Lower leg skin (tissue), 4 donors: ENCODE measurements around the gene APEH. TPM values are rescaled to one million over a fixed set of nuclear protein-coding genes. Genes with fewer than 3 reads are reported as not detected.

Source experiments
- DNase-seq, 2 donors: peaks; one replicate each; pipeline ENCODE4 v3.0.0-alpha.2; 2019; ENCODE audit warnings: low spot score in 2 of 2
- H3K4me3 ChIP-seq: fragments of 200-600 bp; sonication (generic); 2 replicates; pipeline ENCODE4 v1.5.1; 2017; ENCODE audit warnings: mild to moderate bottlenecking, low read depth; ENCODE audit not compliant: poor library complexity, severe bottlenecking
- POLR2A ChIP-seq, 2 donors: fragments of 450-650 bp; IDR thresholded peaks; one replicate each; pipeline ENCODE4 v1.6.1; 2016 to 2017; ENCODE audit warnings: antibody characterized with exemption in 2 of 2, mild to moderate bottlenecking in 1 of 2, moderate library complexity in 1 of 2
- WGBS, 2 donors: methylation state at CpG; one replicate each; pipeline ENCODE4 v1.1.5; 2018; 5-methylcytosine and 5-hydroxymethylcytosine counted together
- intact Hi-C: fragments of 100-400 bp; cut with DNase I; formaldehyde crosslinking; loops from one replicate; pipeline ENCODE4 v1.15.0; 2023; ENCODE audit warnings: low total_unique reads
- total RNA-seq, 4 donors: library from RNA; depleted of rRNA; stranded (reverse); fragments of >200 nt; gene quantifications; one replicate each; pipeline ENCODE4 v1.1.0, GENCODE V29; 2016
- TF ChIP-seq, protein P1 (sequence below), 3 donors: fragments of 450-650 bp; IDR thresholded peaks; one replicate each; pipeline ENCODE4 v1.5.1; 2016; ENCODE audit warnings: antibody characterized with exemption in 3 of 3, mild to moderate bottlenecking in 3 of 3, moderate library complexity in 2 of 3

Gene APEH
- total RNA-seq, 4 donors from 2014 or later = 73.8 to 92.4 (median 83.1) TPM

DNA sequence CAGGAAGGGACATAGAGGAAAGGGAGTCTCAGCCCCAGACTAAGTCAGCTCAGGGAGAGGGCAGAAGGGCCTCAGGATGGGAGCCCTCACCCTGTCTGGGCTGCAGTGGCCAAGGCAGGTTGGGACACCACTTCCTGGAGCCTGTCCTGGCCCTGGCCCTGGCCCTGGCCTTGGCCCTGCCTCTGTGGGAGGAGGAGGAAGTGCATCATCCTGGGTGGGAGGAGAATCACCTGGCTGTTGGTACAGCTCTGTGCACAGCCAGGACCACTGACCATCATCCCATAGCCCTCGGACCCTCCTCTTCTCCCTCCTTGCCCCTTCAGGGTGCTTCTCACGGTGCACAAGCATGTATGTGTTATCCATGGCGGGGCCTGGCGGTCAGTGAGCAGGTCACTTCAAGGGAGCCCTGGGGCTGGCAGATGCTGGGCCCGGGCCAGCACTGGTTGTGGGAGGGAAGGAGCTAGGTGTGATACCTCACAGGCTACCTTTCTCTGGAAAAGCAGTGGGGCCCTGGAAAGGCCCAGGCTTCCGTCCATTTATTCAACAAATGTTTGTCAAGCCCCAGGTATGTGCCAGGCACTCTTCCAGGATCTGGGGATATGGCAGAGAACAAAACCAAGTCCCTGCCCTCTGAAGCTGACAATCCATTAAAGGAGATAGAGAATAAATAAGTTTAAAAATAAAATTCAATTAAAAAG lies 8.2 kb upstream of the APEH start:
- WGBS, 2 donors = 87 to 92% methylated on average over 6 of the region's 6 CpGs
- DNase-seq = no peak
- no peak for TF ChIP-seq POLR2A (IDR thresholded peaks at IDR 0.05)
- TF ChIP-seq, protein P1, sequence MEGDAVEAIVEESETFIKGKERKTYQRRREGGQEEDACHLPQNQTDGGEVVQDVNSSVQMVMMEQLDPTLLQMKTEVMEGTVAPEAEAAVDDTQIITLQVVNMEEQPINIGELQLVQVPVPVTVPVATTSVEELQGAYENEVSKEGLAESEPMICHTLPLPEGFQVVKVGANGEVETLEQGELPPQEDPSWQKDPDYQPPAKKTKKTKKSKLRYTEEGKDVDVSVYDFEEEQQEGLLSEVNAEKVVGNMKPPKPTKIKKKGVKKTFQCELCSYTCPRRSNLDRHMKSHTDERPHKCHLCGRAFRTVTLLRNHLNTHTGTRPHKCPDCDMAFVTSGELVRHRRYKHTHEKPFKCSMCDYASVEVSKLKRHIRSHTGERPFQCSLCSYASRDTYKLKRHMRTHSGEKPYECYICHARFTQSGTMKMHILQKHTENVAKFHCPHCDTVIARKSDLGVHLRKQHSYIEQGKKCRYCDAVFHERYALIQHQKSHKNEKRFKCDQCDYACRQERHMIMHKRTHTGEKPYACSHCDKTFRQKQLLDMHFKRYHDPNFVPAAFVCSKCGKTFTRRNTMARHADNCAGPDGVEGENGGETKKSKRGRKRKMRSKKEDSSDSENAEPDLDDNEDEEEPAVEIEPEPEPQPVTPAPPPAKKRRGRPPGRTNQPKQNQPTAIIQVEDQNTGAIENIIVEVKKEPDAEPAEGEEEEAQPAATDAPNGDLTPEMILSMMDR (IDR thresholded peaks at IDR 0.05) = no peak
- no peak overlapping the region for H3K4me3 ChIP-seq
- intact Hi-C loops = no loop called here

DNA sequence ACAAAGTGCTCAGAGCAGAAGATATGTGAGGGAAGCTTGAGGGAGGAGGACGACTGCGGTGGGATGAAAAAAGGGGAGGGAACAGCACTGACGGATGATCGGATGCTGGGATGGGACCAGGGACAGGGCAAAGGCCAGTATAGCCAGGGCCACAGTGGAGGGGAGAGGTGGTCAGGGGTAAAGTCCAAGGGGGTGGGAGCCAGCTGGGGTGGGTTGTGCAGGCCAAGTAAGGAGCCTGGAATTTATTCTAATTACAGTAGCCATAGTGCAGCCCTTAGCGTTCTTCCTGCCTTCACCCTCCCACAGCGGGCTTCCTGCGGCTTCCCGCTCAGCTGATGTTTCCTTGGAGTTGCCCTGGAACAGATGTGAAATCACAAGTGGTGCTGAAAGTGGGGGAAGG lies 7.6 kb upstream of the APEH start:
- no peak for TF ChIP-seq POLR2A (IDR thresholded peaks at IDR 0.05)
- TF ChIP-seq, protein P1 (IDR thresholded peaks at IDR 0.05) = no peak
- WGBS, 2 donors = 61 to 67% methylated on average over 8 of the region's 8 CpGs
- DNase-seq = no peak
- intact Hi-C loops = no loop called here
- no peak overlapping the region for H3K4me3 ChIP-seq

DNA sequence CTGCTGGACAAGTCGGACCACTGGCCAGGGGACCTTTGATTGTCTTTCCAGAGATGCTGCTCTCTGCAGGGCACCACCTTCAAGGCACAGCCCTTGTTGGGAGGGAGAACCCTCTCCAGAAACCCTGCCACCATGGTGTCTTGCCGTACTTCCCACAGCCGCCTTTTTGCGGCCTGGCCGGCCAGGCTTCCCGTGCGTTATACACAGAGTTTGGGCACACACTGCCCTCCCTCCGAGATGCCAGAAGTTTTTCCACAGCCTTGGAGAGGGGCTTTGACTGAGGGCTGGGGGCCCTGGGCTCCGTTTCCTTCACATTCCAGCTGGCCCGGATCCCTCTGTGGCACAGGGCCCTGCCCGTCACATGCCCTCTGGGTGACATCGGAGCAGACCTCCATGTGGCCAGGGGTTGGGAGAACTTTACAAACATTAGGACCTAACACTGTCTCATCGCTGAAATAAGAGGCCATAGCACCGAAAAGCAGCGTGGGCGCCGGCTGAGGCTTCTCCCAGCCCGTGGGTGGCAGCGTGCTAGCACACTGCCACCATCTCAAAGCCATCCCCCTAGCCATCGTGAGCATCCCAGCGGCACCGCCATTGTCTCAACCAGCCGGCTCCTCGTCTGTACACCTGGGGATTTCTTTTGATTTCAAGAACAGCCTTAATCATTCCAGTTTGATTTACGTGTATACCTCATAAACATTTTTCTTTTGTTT lies 6.3 kb upstream of the APEH start:
- intact Hi-C loops = no loop called here
- DNase-seq = no peak
- 76 to 84% methylated on average over 25 of the region's 25 CpGs for WGBS, 2 donors
- H3K4me3 ChIP-seq = no peak overlapping the region
- TF ChIP-seq, protein P1 (IDR thresholded peaks at IDR 0.05) = no peak
- TF ChIP-seq POLR2A (IDR thresholded peaks at IDR 0.05) = no peak

DNA sequence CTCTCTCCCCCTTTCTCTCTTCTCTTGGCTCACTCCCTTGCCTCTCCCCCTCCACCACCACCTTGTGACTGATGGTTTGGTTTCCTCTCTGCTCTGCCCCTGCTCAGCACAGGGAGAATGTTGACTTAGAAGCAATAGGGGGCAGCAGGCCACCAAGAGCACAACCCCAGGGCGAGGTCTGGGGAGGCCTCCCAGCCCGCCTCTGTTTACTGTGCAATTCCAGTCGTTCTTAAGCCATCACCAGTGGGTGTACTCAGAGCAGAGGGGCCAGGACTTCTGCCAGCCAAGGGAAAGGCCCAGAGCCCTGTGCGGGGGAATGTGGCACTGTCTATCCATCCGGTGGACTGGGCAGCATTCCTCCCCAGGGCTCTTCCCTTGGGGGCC lies 5.7 kb upstream of the APEH start:
- TF ChIP-seq, protein P1 (IDR thresholded peaks at IDR 0.05) = no peak
- TF ChIP-seq POLR2A (IDR thresholded peaks at IDR 0.05) = no peak
- DNase-seq = no peak
- no peak overlapping the region for H3K4me3 ChIP-seq
- intact Hi-C loops = no loop called here
- 31 to 37% methylated on average over 5 of the region's 5 CpGs for WGBS, 2 donors

DNA sequence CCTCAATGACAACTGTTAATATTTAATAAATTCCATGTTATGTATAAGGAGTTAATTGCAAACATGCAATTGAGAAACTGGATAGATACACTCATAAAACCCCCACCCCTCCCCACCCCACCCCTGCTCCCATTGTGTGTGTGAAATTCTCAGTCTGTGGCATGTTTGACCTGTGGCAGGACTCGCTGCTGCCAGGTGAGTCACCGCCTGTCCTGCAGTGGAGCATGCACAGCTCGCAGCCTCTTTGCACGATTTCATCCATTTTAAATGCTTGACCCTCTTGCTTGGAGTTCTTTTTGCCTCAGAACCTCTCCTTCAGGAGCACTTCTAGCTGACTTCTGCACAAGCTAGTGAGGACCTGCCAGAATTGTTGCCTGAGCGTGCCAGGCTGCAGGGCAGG lies 5.3 kb upstream of the APEH start:
- no peak for TF ChIP-seq POLR2A (IDR thresholded peaks at IDR 0.05)
- TF ChIP-seq, protein P1 (IDR thresholded peaks at IDR 0.05) = no peak
- intact Hi-C loops = no loop called here
- 24 to 52% methylated on average over 5 of the region's 5 CpGs for WGBS, 2 donors
- no peak overlapping the region for H3K4me3 ChIP-seq
- DNase-seq = no peak
